Fibroblast of the conjunctiva (primary cell): ENCODE results near the gene GABARAP.
A peak's percentile ranks its signal among the peaks of the same experiment; 100 is the strongest.

Source experiments
- DNase-seq: peaks from one replicate; pipeline ENCODE4 v3.0.0-alpha.2; 2010; ENCODE audit warnings: low read depth

GABARAP gene

DNA sequence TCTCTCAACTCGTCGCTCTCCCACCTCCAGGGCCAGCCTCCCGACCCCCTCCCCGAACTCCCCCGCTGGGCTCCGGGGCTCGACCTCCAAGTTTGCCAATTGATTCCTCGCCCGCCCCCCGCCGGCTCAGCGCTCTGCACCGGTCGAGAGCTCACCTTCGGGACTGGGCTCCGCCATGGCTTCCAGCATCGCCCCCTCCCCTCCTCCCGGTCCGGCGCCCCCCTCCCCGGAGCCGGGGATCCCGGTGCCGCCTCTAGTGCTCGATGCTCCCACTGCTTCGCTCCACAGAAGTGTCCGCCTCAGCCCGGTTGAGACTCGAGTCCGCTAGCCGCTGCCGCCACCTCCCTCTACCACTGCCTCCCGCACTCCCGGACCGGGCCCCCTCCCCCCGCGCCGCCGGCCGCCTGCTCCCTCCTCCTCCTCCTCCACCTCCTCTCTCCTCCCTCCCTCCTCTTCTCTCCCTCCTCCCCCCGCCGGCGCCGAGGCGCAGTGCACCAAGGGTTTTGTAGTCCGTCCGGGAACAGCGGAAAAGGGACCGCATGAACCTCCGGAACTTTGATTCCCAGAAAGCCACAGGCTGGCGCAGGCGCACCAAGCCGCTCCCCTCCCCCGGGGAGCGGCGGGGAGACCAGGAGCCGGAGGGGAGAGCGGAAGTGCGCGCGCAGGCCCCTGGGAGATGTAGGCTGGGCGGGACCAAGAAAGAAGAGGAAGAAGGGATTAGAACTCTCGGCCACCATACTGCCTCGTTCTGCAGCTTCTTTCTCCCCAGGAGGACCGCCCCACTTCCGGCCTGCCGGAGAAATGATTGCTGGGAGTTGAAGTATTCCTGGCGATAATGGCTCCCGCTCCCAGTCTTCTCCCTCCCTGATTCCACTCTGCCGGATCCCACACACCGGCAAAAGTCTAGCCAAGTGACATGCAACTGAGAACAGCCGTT is 2.9 kb downstream of the GABARAP start, which contains the start of gene PHF23:
PHF23 (minus strand) TSS at position 367 of the 937 bp plus-strand sequence; CDS start at position 189, 178 bp downstream.
- DNase-seq, result peak; percentile 99

DNA sequence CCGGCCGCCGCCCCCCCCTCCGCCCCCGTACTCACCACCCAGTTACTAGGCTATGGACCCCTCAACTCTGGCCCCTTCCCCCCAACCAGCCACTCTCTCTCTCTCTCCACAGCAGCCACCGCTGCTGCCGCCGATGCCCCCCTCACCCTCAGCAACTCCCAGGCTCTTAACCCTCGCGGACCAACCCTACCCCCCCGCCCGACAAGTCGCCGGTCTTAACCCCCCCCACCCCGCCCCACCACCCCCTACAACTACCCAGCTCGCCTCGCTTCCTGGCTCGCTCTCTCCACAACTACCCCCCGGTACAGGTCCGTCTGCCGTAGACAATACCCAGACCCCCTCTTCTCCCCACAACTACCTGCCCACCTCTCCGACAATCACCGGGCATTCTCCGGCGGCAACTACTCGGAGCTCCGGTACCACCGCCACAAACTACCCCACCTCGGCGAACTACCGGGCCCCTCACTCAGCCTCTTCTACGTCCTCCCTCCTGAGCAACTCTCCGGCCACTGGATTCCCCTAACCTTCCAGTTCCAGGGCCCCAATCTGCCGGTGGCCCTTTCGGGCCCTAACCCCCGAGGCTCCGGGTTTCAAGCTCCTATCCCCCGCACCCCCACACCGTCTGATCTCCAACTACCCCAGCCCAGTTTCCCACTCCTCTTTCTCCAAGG is 3.7 kb downstream of the GABARAP start:
- no peak for DNase-seq

DNA sequence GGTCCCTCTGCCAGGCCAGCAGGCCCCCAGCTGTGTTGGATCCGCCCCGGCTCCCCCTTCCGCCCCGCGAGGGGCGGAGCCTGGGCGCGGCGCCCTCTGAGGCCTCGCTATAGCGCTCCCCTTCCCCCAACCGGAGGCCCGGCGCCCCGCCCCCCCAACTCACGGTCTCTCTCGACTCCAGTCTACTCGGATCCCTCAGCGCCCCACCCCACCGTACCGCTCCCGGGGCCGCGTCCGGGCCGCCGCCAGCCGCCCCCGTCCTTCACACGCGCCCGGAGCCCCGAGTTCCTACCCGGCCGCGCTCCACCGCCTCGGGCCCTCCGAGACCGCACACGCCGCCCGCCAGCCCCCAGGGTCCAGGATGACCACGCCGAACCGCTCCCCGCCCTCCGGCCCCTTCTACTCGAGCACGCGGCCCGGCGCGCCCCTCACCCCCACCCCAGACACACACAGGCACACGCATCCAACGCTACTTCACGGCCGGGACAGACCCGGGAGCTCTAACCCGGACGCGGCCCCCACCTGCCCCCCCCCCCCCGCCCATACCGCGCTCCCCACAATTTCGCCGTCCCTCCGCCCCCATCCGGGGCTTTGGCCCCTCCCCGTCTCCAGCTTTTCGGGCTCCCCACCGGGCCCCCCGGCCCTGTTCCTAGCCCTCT is 4.4 kb downstream of the GABARAP start:
- DNase-seq, result peak; percentile 39

DNA sequence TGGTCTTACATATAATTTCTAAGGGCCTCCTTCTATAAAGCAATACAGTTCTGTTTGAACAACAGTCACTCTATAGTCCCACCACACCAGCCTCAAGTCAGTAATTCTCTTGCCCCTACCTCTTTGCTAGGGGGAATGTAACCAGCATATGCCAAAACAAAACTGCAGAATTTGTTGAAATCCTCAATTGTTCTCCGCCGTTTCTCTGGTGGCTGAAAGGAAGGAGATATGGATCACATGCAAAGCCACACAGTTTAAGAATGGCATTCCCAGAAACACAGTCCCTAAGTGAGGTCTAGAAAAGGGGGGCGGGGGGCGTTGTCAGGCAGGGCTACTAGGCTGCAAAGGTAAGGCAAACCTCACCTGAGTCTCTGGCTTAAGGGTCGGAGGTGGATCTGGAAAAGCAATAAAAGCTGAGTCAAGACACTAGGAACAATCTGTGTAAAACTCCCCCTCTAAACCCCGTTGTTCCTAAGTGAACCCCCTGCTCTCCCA is 4.9 kb downstream of the GABARAP start:
- no peak for DNase-seq

DNA sequence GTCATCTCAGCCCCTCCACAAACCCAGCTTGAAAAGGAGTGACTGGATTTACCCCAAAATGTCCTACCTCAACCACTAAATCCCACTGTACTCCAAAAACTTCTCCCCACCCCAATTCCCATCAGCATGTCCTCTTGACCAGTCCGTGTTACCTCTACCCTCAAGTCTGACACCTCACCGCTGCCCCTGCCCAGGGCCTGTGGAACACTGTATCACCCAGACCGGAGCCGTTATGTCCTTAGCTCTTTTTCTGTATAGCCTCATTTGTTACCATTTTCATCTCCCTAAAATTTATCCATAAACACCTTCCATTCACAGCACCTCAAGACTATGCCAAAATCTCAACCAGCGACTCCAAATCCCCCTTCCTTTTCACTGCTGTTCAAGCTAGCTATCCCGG is 5.4 kb downstream of the GABARAP start:
- no peak for DNase-seq

DNA sequence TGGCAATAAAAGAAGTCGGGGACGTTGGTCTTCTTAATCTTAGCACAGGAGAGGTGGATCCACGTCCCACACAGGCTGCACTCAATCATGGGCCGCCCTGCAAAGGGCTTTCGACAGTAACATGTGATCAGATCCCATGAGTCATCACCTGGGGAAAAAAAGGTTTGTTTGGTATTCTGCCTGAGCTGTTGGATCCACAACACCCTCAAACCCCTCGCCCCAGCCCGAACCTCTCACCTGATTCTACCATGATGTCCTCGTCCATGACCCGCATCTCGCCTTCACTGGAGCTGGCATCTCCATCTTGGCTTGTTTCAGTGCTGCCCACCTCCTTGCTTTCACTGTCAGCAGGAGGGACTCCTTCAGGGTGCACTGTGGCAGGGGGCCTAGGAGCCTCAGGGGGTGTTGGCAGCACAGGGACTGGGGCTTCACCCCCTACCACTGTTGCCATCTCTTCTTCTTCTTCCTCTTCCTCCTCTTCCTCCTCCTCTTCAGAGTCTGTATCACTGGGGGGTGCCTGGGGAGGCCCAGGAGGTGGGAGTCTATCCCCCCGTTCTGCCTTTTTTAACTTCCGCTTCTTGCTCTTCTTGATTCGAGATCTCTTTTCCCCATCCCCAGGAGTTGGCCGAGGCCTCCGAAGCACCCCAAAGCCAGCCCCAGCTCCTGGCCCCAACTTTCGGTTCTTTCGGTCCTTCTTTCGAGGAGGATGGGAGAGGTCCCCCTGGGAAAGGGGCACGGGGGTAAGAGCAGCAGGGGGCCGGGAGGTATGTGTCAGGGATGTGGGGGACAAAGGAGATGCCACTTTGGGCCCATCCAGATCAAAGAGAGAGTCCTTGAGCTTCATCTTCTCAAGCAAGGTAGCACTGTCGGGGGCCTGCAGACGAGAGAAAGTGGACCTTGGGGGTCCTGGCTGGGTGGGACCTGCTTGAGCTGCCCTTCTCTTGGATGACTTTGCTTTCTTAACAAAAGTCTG is 6.3 kb downstream of the GABARAP start:
- no peak for DNase-seq

DNA sequence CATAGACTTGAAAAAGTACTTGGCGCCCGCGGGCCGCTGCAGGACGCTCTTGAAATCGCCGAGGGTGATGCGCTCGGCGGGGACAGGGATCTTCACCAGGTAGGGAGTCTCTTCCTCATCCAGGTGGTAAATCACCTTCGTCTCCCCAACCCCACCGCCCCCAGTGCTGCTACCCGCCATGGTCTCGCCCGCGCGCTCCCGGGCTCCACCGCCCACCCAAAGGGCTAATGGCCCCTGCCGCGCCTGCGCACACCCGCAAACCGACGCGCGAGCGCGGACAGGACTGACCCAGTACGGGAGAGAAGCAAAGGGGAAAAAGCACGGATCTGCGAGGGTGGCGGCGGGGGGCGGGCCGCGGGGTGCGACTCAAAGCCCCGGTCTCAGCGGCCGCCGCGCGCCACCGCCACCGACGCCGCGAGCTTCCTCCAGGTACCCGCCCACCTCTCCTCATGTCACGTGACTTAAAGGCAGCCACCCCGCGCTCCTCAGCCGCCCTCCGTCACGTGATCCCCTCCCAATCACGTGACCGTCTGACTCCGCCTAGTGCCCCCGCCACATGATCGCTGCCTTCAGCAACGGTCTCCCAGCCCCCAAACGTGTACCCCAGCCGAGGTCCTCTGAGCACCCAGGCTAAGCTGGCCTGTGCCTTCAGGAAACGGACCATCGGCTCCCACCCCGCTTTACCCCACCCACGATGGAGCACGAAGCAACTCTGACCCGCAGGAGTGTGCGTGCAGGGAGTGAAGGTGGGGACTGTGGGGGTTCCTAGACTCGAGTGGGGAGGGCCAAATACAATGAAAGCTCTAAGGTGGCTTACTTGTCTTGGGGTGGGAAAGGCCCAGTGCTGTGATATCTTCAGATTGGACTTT is 7.9 kb downstream of the GABARAP start, which contains the start of gene DVL2:
DVL2 (minus strand) TSS at position 435 of the 869 bp plus-strand sequence; CDS start at position 180, 255 bp downstream.
- DNase-seq, result peak; percentile 91

DNA sequence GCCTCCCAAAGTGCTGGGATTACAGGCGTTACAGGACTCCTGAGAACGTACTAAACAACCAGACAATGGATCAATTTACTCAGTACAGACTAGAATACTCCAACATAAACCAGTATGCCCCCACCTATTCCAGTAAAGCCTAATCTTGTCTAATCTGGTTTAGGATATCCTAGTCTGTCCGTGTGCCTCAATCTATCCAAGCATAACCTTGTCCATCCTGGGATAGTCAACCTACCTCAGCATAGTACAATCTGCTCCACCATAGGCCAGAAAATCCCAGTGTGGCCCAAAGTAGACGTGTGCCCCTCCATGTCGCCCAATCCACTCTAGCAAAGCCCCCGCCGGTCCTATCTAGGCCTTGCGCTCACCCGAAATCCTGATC is 8.6 kb downstream of the GABARAP start:
- DNase-seq, result no peak

DNA sequence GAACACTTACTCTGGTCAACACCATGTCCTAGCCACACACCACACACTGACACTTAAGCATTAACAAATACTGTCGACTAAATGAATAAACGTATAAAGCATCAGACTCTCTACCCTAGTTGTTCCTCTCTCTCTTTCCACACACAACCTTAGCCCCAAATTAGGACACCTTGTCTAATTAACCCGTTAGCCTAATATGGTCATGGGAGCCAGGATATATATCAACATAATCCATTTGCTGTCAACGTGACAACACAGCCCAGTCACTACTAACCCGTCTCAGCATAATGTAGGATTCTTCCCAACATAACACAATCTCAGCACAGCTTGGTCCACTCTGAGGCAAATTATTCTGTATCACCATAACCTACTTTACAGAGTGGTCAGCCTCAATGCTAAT is 10.1 kb downstream of the GABARAP start:
- DNase-seq, result no peak

DNA sequence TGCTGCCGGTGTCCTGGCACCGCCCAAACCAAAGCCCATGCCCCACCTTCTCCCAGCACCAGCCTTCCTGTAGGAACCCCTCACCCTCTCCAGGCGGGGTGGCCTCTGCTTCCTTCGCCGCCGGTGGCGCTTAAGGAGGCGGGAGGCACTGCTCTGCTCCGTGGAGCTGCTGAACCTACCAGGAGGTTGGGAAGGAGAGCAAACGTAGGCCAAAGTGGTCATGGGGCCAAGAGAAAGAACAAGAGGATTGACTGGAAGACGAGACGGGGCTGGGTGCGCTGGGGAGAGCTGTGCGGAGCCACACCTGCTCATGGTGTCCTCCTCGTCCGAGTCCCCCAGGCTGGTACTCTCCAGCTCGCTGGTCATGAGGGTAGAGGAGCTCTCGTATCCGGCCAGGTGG is 12.7 kb downstream of the GABARAP start:
- no peak for DNase-seq

DNA sequence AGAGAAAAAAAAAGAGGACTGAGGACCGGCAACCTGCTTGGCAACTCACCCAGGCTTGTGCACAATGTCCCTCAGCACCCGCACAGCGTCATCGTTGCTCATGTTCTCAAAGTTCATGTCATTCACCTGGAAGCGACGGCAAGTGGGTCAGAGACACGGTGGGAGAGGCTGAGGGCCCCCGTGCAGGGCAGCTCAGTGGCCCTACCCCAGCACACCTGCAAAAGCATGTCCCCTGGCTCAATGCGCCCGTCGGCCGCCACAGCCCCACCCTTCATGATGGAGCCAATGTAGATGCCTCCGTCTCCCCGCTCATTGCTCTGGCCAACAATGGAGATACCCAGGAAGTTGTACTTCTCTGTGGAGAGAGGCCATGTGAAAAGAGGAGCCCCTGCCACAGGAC is 13.3 kb downstream of the GABARAP start:
- no peak for DNase-seq

DNA sequence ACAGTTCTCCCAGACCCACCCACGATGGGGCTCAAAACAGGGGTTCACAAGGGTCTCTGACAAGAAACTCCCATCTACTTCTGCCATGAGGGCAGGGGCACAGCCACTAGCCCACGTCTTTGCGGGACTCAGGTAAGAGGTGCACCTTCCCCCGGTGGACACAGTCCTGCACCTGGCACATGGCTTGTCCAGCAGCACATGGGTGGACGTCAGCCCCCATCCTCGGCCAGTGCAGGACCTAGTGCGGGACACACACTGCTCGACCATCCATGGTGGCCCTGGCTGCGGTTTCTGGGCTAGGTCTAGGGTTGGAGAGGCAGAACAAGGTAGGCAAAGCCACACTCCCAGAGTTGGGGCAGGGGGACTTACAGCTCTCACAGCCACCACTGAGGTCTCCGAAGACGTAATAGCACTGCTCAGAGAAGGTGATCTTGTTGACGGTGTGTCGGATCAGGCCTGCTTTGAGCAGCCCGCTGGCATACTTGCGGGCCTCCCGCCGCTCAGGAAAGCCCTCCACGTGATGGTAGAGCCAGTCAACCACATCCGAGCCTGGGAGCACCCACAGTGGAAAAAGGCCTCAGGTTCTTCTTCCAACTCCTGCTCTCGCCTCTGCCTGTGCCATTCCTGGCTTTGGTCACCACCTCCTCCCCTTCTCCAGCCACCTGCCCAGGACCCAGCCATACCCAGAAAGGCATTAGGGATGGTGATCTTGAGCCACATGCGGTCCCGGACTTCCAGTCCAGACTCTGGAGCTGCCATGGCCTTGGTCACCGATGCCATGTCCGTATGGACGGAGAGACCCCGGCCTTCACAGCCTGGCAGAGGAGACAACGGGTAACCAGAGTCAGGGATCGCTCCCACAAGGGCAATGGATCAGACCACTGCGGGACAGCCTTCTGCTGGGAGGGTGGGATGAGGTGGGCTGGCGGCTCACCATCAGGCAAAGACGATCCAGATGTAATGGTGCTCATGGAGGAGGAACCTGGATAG is 15.2 kb downstream of the GABARAP start:
- no peak for DNase-seq

DNA sequence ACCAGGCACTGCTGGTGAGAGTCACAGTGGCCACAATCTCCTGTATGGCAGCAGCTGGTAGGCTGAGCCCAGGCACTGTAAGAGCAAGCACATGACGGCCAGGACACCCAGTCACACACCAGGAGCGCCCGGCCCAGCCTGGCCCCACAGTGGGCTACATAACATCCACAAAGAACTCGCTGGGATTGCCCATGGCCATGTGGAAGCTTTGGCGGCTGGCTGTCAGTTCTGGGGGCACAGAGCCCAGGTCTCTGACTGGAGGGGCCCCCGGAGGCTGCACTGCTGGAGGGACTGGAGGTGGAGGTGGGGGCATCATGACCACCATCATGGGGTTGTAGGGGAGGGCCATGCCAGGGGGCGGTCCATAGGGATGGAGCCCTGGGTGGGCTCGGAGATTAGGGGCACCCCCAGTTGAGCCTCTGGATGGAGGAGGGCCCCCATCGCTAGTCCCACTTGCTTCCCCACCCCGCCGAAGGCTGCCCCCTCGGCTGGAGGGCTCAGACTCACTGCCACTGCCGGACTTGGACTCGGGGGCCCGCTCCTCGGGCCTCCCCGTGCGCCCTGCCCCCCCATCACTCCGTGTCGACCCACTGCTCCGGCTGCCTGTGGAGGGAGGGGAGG is 16.4 kb downstream of the GABARAP start:
- DNase-seq, result no peak

DNA sequence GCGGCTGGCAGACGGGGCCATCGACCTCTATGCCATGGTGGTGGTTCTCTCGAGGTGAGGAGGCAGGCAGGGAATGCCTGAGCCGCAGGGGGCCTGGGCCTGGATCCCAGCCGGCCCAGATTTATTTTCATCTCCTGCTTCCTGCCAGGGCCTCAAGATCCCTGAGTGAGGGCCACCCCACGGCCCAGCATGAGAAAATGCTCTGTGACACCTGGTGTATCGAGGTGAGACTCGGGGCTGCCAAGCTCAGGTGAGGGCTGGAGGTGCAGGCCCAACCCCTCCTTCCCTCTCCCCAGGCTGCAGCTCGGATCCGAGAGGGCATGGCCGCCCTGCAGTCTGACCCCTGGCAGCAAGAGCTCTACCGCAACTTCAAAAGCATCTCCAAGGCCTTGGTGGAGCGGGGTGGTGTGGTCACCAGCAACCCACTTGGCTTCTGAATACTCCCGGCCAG is 17.6 kb downstream of the GABARAP start:
- DNase-seq, result no peak

DNA sequence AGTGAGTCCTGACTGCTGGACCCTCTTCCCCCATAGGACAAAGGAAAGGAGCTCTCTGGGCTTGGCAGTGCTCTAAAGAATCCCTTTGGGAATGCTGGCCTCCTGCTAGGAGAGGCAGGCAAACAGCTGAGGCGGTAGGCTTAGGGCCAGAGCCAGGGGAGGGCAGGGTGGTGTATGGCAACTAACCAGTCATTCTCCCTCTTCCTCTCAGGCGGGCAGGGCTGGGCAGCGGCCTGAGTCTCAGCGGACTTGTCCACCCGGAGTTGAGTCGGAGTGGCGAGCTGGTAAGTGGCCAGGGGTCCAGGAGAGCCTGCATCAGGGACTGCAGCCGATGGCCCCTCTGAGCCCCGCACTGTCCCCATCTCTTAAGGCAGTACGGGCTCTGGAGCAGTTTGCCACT is 18.1 kb downstream of the GABARAP start:
- DNase-seq, result no peak

DNA sequence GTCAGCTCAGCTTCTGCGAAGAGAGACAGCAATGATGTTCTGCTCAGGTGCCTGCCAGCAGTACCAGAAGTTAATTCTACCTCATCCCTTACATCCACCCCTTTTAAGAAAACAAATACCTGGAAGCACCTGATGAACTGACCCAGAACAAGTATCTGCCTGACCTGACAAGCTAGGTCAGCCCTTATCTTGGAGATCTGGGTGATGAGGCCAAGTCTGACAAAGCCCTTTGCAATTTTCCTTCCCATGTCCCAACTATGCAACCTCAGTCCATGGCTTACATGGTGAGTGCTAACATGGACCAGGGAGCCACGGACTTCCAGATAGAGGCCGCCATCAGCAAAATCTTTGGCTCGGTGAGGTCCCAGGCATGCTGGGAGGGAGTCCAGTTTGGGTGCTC is 18.9 kb downstream of the GABARAP start:
- no peak for DNase-seq

DNA sequence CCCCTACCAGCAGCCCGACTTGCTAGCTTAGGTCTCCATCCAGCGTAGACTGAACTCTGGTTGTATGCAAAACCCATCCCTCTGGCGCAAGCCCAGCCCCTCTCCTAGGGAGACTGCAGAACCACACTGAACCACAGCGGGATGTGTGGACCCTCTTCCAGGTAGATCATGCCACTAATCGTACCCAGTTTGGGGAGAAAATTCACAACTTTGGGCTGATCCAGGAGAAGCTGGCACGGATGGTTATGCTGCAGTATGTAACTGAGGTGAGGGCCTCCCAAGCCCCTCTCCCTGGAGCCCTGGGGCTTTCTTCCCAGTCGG is 19.3 kb downstream of the GABARAP start:
- DNase-seq, result no peak

DNA sequence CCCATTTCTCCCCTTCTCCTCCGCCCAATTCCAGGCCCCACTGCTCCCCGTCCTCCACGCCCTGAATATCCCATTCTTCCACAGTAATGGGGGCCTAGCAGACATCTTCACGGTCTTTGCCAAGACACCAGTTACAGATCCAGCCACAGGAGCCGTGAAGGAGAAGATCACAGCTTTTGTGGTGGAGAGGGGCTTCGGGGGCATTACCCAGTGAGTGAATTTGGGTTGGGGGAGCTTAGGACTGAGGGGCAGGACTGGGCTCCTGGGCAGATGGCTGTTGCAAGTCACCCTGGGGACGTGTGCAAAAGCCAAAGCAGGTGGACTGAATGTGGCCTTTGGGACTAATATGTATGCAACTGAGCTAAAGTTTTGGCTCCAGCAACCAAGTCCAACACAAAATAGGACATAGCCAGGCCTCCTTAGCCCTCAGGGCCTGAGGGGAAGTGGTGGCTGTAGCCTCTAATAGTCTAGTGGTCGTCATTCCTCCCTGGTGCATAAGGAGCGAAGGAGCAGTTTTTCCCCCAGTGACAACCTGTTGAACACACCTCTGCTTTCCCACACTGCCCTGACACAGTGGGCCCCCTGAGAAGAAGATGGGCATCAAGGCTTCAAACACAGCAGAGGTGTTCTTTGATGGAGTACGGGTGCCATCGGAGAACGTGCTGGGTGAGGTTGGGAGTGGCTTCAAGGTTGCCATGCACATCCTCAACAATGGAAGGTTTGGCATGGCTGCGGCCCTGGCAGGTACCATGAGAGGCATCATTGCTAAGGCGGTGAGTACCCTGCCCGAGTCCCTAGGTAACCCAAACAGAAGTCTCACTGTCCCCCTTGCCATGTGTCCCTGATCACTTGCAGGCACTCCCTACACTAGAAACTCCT is 19.9 kb downstream of the GABARAP start:
- no peak for DNase-seq
